ENCODE data around the gene STRADB.

Gene STRADB

DNA sequence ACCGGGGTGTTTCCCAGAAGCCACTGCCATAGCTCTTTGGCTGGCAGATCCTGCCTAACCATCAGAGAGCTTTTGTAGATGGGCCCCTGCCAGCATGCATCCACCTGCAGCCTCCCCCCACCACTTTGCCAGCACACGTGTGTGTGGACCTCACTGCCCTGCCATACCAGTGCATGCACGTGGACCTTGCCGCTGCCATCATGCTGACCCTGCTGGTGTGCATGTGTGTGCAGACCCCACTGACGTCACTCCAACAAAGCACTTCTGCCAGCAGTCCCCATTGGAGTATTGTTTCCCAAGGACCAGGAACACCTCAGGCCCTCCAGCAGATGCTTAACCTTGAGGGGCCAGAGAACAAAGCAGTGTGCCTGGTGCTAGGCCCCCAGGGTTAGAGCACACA lies 71.4 kb downstream of the STRADB start:
- POLR2A ChIA-PET (ENCODE audit: low non-redundant PET): no interaction called here
- CTCF ChIA-PET: no interaction called here
- TF ChIP-seq, protein P1, sequence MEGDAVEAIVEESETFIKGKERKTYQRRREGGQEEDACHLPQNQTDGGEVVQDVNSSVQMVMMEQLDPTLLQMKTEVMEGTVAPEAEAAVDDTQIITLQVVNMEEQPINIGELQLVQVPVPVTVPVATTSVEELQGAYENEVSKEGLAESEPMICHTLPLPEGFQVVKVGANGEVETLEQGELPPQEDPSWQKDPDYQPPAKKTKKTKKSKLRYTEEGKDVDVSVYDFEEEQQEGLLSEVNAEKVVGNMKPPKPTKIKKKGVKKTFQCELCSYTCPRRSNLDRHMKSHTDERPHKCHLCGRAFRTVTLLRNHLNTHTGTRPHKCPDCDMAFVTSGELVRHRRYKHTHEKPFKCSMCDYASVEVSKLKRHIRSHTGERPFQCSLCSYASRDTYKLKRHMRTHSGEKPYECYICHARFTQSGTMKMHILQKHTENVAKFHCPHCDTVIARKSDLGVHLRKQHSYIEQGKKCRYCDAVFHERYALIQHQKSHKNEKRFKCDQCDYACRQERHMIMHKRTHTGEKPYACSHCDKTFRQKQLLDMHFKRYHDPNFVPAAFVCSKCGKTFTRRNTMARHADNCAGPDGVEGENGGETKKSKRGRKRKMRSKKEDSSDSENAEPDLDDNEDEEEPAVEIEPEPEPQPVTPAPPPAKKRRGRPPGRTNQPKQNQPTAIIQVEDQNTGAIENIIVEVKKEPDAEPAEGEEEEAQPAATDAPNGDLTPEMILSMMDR (conservative IDR thresholded peaks at IDR 0.05; ENCODE audit: low read depth): no peak
- no peak for DNase-seq (ENCODE audit: low spot score)
- no peak overlapping the region for H3K27ac ChIP-seq

DNA sequence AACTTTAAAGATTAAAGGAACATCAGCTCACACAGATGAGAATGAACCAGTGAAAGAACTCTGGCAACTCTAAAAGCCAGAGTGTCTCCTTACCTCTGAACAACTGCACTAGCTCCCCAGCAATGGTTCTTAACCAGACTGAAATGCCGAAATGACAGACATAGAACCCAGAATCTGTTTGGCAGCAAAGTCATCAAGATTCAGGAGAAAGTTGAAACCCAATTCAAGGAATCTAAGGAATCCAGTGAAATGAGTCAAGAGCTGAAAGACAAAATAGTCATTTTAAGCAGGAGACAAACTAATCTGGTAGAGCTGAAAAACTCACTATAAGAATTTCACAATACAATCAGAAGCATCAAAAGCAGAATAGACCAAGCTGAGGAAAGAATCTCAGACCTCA lies 72.0 kb downstream of the STRADB start:
- POLR2A ChIA-PET (ENCODE audit: low non-redundant PET): no interaction called here
- TF ChIP-seq, protein P1 (conservative IDR thresholded peaks at IDR 0.05; ENCODE audit: low read depth): no peak
- CTCF ChIA-PET: no interaction called here

More for the DNA sequence above, 72.0 kb downstream of the STRADB start:
- no peak for DNase-seq (ENCODE audit: low spot score)
- no peak overlapping the region for H3K27ac ChIP-seq
